Measurements from ENCODE around the gene CES2. TPM values are rescaled to one million over a fixed set of nuclear protein-coding genes. Genes with fewer than 3 reads are reported as not detected.
A peak's percentile ranks its signal among the peaks of the same experiment; 100 is the strongest.

The CES2 gene
- total RNA-seq, 3 donors from 2014 or later = 25.9 to 33.1 (median 31.9) TPM

- TF ChIP-seq POLR2AphosphoS5 (IDR thresholded peaks at IDR 0.05) (no peak), POLR2A (IDR thresholded peaks at IDR 0.05) (no peak), CTCF (IDR thresholded peaks at IDR 0.05) (no peak)
- Histone ChIP-seq H3K9me3 (no peaks in the 10 kb centered on the region), H3K36me3 (no peaks in the 10 kb centered on the region), H3K4me3 (no peak overlapping the region), H3K4me1 (no peaks in the 10 kb centered on the region), H3K27ac (peak overlapping the region; percentile 68 to 84), H3K27me3 (no peaks in the 10 kb centered on the region)
- no peak for DNase-seq (ENCODE audit: low spot score in 2 of 2)
- intact Hi-C loops (cut with DNase I; ENCODE audit: low total_unique reads) = no loop called here
These were observed 35.9 kb upstream of the CES2 start for GRCh38 chr16:66899310-66899944.

GRCh38 chr16:66899945-66900710 lies 35.2 kb upstream of the CES2 start:
- intact Hi-C loops (cut with DNase I; ENCODE audit: low total_unique reads) = loop anchor here (5.0 kb wide), 1 partner anchor 382 kb away; no protein-coding TSS in a partner anchor
- peak in 1 of 2 donors; percentile 28 for DNase-seq (ENCODE audit: low spot score in 2 of 2)
- H3K9me3 ChIP-seq = no peaks in the 10 kb centered on the region
- H3K27me3 ChIP-seq = no peaks in the 10 kb centered on the region
- no peaks in the 10 kb centered on the region for H3K4me1 ChIP-seq
- no peak overlapping the region for H3K4me3 ChIP-seq
- TF ChIP-seq POLR2A (IDR thresholded peaks at IDR 0.05) (no peak), POLR2AphosphoS5 (IDR thresholded peaks at IDR 0.05) (peak in 1 of 3 donors; percentile 15)
- peak overlapping the region; percentile 68 to 84 for H3K27ac ChIP-seq
- no peaks in the 10 kb centered on the region for H3K36me3 ChIP-seq

DNA sequence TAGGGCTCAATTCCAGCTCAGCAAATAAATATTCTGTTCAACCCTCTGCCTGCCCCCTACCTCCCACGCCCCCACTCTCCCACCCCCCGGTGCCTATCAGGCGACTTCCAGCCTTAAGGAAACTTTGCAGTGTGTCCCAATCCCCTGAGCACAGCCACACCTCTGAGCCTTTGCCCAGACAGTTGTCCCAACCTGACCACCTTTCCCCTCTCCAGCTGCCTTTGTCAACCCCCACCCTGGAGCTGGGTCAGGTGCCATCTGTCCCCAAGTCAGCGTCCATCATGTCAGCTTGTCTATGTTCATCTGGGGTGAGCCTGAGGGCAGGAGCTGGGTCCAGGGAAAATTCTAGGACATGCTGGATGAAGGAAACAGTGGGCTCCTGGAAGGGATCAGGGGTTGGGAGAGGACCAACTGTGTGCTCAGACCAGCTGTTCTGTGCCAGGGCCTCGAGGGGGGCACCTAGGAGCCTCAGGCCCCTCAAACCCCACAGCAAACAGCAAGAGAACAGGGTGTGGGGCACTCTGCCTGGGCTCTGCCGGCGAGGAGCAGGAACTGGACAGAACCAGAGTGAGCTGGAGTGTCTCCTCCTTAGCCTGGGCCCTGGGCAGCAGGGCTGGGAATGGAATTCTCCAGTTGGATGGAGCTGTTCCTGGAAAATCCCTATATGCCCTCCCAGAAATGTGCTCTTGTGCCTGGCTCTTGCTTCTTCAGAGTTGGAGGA lies 34.4 kb upstream of the CES2 start:
- DNase-seq (ENCODE audit: low spot score in 2 of 2) = no peak

GRCh38 chr16:66901626-66902025 lies 33.7 kb upstream of the CES2 start:
- Histone ChIP-seq H3K9me3 (no peaks in the 10 kb centered on the region), H3K36me3 (no peaks in the 10 kb centered on the region), H3K4me3 (no peak overlapping the region), H3K4me1 (no peaks in the 10 kb centered on the region), H3K27me3 (no peaks in the 10 kb centered on the region), H3K27ac (peak overlapping the region; percentile 68 to 84)
- DNase-seq (ENCODE audit: low spot score in 2 of 2) = no peak
- intact Hi-C loops (cut with DNase I; ENCODE audit: low total_unique reads) = loop anchor here (5.0 kb wide), 1 partner anchor 381 kb away; no protein-coding TSS in a partner anchor
- TF ChIP-seq POLR2AphosphoS5 (IDR thresholded peaks at IDR 0.05) = no peak
- no peak for TF ChIP-seq CTCF (IDR thresholded peaks at IDR 0.05)
- TF ChIP-seq POLR2A (IDR thresholded peaks at IDR 0.05) = no peak

More for the DNA sequence above, 34.4 kb upstream of the CES2 start:
- TF ChIP-seq POLR2A (IDR thresholded peaks at IDR 0.05) = no peak
- TF ChIP-seq POLR2AphosphoS5 (IDR thresholded peaks at IDR 0.05) = no peak
- TF ChIP-seq CTCF (IDR thresholded peaks at IDR 0.05) = no peak
- H3K4me3 ChIP-seq = no peak overlapping the region
- H3K27ac ChIP-seq = peak overlapping the region; percentile 68 to 84
- no peaks in the 10 kb centered on the region for H3K4me1 ChIP-seq
- H3K27me3 ChIP-seq = no peaks in the 10 kb centered on the region
- H3K36me3 ChIP-seq = no peaks in the 10 kb centered on the region
- H3K9me3 ChIP-seq = no peaks in the 10 kb centered on the region
- intact Hi-C loops (cut with DNase I; ENCODE audit: low total_unique reads) = loop anchor here (5.0 kb wide), 1 partner anchor 381 kb away; no protein-coding TSS in a partner anchor

GRCh38 chr16:66902648-66903543 lies 32.4 kb upstream of the CES2 start:
- no peak for DNase-seq (ENCODE audit: low spot score in 2 of 2)
- H3K27ac ChIP-seq = peak overlapping the region in 1 of 2 donors; percentile 66
- H3K36me3 ChIP-seq = no peaks in the 10 kb centered on the region
- H3K4me3 ChIP-seq = no peak overlapping the region
- H3K9me3 ChIP-seq = no peaks in the 10 kb centered on the region
- H3K4me1 ChIP-seq = no peaks in the 10 kb centered on the region
- no peaks in the 10 kb centered on the region for H3K27me3 ChIP-seq
- intact Hi-C loops (cut with DNase I; ENCODE audit: low total_unique reads) = loop anchor here (5.0 kb wide), 1 partner anchor 379 kb away; no protein-coding TSS in a partner anchor
- no peak for TF ChIP-seq CTCF (IDR thresholded peaks at IDR 0.05)
